ENCODE measurements around the gene HSF2BP. TPM values are rescaled to one million over a fixed set of nuclear protein-coding genes. Genes with fewer than 3 reads are reported as not detected.
"Not testable (repeated sequence)": the region's sequence is repeated elsewhere in the genome, so short reads cannot be mapped to it uniquely, and the experiment has no call there.

The HSF2BP gene
- polyA plus RNA-seq, 1 experiment: 1.1 TPM

GRCh38 chr21:43494279-43495012, 164.8 kb downstream of the HSF2BP start:
- H3K9me3 ChIP-seq (ENCODE audit: control insufficient read depth, insufficient read depth, low read length); H3K27me3 ChIP-seq (ENCODE audit: control insufficient read depth, insufficient read depth, low read length); H3K27ac ChIP-seq (ENCODE audit: low read depth, low read length); H3K4me3 ChIP-seq (ENCODE audit: low read depth, low read length); DNase-seq (ENCODE audit: low read depth, low spot score); POLR2A ChIA-PET; CTCF ChIA-PET: not testable (repeated sequence)

- CTCF ChIA-PET; H3K9me3 ChIP-seq (ENCODE audit: control insufficient read depth, insufficient read depth, low read length); H3K4me3 ChIP-seq (ENCODE audit: low read depth, low read length); H3K27ac ChIP-seq (ENCODE audit: low read depth, low read length); POLR2A ChIA-PET; DNase-seq (ENCODE audit: low read depth, low spot score); H3K27me3 ChIP-seq (ENCODE audit: control insufficient read depth, insufficient read depth, low read length): not testable (repeated sequence)
These were observed 165.8 kb downstream of the HSF2BP start for GRCh38 chr21:43493471-43493870.

GRCh38 chr21:43488235-43488634, 171.1 kb downstream of the HSF2BP start:
- H3K9me3 ChIP-seq (ENCODE audit: control insufficient read depth, insufficient read depth, low read length); DNase-seq (ENCODE audit: low read depth, low spot score); CTCF ChIA-PET; H3K4me3 ChIP-seq (ENCODE audit: low read depth, low read length); H3K27me3 ChIP-seq (ENCODE audit: control insufficient read depth, insufficient read depth, low read length); POLR2A ChIA-PET; H3K27ac ChIP-seq (ENCODE audit: low read depth, low read length): not testable (repeated sequence)

- CTCF ChIA-PET: not testable (repeated sequence)
These were observed 173.2 kb downstream of the HSF2BP start for GRCh38 chr21:43486051-43486450.

DNA sequence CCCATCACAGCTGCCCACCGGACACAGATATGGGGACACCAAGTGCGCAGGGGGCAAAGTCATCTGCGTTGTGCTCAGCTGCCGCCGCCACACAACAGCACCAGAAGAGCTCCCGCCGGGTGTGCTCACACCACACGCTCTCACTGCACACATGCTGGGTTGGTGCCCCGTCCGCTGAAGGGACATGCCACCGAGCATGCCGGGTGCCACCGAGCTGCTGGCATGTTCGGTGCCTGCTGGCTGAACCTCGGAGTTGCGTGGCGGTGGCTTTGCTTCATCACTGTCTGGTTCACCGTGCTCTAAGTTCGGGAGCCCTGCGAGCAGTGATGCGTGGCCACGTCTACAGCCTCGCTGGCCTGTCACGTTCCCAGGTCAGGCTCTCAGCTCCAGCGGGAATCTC, 174.3 kb downstream of the HSF2BP start:
- H3K9me3 ChIP-seq (ENCODE audit: control insufficient read depth, insufficient read depth, low read length); POLR2A ChIA-PET; DNase-seq (ENCODE audit: low read depth, low spot score); H3K27me3 ChIP-seq (ENCODE audit: control insufficient read depth, insufficient read depth, low read length); H3K27ac ChIP-seq (ENCODE audit: low read depth, low read length); H3K4me3 ChIP-seq (ENCODE audit: low read depth, low read length); CTCF ChIA-PET: not testable (repeated sequence)

More at GRCh38 chr21:43486051-43486450, 173.2 kb downstream of the HSF2BP start:
- POLR2A ChIA-PET; H3K27me3 ChIP-seq (ENCODE audit: control insufficient read depth, insufficient read depth, low read length); H3K9me3 ChIP-seq (ENCODE audit: control insufficient read depth, insufficient read depth, low read length); H3K27ac ChIP-seq (ENCODE audit: low read depth, low read length); H3K4me3 ChIP-seq (ENCODE audit: low read depth, low read length); DNase-seq (ENCODE audit: low read depth, low spot score): not testable (repeated sequence)

GRCh38 chr21:43479197-43479596, 180.1 kb downstream of the HSF2BP start:
- H3K27me3 ChIP-seq (ENCODE audit: control insufficient read depth, insufficient read depth, low read length); DNase-seq (ENCODE audit: low read depth, low spot score); H3K4me3 ChIP-seq (ENCODE audit: low read depth, low read length); CTCF ChIA-PET; H3K9me3 ChIP-seq (ENCODE audit: control insufficient read depth, insufficient read depth, low read length); POLR2A ChIA-PET; H3K27ac ChIP-seq (ENCODE audit: low read depth, low read length): not testable (repeated sequence)

Small RNA genes within 50 kb of the gene (small RNA-seq; reads per million reads assigned to genes)
- gene MIR6070 (ENCODE audit: insufficient read length, low read depth): not detected

Other genes starting within 250 kb of the HSF2BP start
- 1.3 and 1.4 TPM in 2 replicates for gene SIK1, start 232.4 kb downstream of the HSF2BP start, polyA plus RNA-seq (2011; rRNA removed)
- gene RRP1B, start 72 bp upstream of the HSF2BP start, polyA plus RNA-seq (2011; rRNA removed): 15.4 and 17.4 TPM in 2 replicates
- 129 and 142 TPM in 2 replicates for gene PDXK, start 59.6 kb upstream of the HSF2BP start, polyA plus RNA-seq (2011; rRNA removed)
- 54.3 and 62.0 TPM in 2 replicates for gene CSTB, start 116.8 kb upstream of the HSF2BP start, polyA plus RNA-seq (2011; rRNA removed)
- 8.2 and 10.6 TPM in 2 replicates for gene RRP1, start 130.1 kb upstream of the HSF2BP start, polyA plus RNA-seq (2011; rRNA removed)
- 36.1 and 47.2 TPM in 2 replicates for gene AGPAT3, start 205.7 kb upstream of the HSF2BP start, polyA plus RNA-seq (2011; rRNA removed)